Subcutaneous abdominal adipose tissue (tissue), 5 donors: ENCODE measurements around the gene MIA2.

Experiments
- H3K27ac ChIP-seq: one replicate; pipeline ENCODE4 v1.7.0; 2013; ENCODE audit warnings: low read depth, mild to moderate bottlenecking, inconsistent platforms, low read length, moderate library complexity
- H3K27me3 ChIP-seq, 5 donors: one replicate each; pipeline ENCODE4 v1.7.0; 2013; ENCODE audit warnings: low read length in 5 of 5, inconsistent platforms in 1 of 5; ENCODE audit not compliant: control insufficient read depth in 5 of 5, insufficient read depth in 4 of 5
- H3K36me3 ChIP-seq, 5 donors: one replicate each; pipeline ENCODE4 v1.7.0; 2013; ENCODE audit warnings: low read length in 5 of 5; ENCODE audit not compliant: control insufficient read depth in 5 of 5, insufficient read depth in 5 of 5
- H3K4me1 ChIP-seq, 5 donors: one replicate each; pipeline ENCODE4 v1.7.0; 2013; ENCODE audit warnings: low read length in 5 of 5, mild to moderate bottlenecking in 3 of 5, moderate library complexity in 1 of 5; ENCODE audit not compliant: control insufficient read depth in 5 of 5, insufficient read depth in 5 of 5
- H3K4me3 ChIP-seq, 5 donors: one replicate each; pipeline ENCODE4 v1.7.0; 2013; ENCODE audit warnings: low read length in 5 of 5, low read depth in 1 of 5
- H3K9ac ChIP-seq, 5 donors: one replicate each; pipeline ENCODE4 v1.7.0; 2013; ENCODE audit warnings: low read length in 5 of 5, mild to moderate bottlenecking in 4 of 5, moderate library complexity in 3 of 5
- H3K9me3 ChIP-seq, 5 donors: one replicate each; pipeline ENCODE4 v1.7.0; 2013; ENCODE audit warnings: low read length in 5 of 5; ENCODE audit not compliant: control insufficient read depth in 5 of 5
- donor health status: healthy.
- donor health status: healthy.
- donor health status: healthy.
- donor health status: healthy.
- donor health status: healthy.

Gene MIA2

DNA sequence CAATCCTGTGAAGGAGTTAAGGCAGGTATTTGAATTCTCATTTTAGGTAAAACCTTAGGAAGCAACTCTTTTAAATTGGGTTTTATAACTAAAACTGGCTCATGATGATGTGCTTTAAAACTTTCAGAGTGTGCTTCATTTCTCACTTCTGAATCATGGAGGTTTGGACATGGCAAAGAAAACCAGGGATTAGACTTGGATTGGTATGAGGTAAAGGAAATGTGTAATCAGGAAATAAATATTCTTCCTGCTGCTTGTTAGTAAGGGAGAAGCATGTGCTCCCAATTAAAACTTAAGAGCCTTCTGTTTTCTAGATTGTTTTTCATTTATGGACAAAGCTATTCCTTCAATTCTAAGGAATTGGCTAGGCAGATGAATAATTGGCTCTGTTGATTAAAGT lies 141.1 kb downstream of the MIA2 start:
- H3K27ac ChIP-seq = no peak overlapping the region

DNA sequence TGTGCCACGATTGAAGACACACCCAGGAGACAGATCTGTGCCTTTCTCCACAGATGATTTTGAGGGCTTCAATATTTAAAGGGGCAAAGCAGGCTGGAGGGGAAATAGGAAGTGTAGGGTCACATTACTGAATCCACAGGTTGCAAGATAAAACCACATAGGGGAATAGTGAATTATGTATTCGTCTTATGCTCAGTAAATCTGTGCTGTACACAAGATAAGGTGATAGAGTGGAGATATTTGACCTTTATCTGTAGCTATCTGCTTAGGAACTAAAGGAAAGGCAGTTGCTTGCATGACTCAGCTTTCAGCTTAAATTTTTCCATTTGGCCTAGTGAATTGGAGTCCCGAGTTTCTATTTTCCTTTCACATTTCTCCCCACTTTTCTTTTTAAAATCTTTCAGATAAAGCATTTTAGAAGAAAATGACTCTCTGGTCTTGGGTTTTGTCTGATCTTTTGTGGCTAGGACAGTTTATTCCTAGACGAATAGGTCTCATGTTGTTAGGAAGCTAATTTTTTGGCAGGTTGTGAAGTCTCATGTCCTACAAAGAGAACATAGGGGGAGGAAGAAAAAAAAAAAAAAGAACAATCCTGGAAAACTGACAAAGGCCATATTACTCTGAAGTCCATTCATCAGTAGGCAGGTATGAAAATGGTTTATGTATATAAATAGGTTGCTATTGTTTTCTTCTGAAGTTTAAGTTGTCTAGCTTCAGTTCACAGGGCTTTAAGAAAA lies 143.1 kb downstream of the MIA2 start:
- no peaks in the 10 kb centered on the region for H3K27me3 ChIP-seq
- H3K9me3 ChIP-seq = no peaks in the 10 kb centered on the region
- H3K27ac ChIP-seq = peak overlapping the region; percentile 83
- peaks cover 0 to 23% (median 7%) of the 10 kb centered on the region in 5 donors for H3K4me1 ChIP-seq
- H3K9ac ChIP-seq = peak overlapping the region in 3 of 5 donors; percentile 0 to 53 (median 7)
- no peak overlapping the region for H3K4me3 ChIP-seq
- no peaks in the 10 kb centered on the region for H3K36me3 ChIP-seq

More for the DNA sequence above, 141.1 kb downstream of the MIA2 start:
- Histone ChIP-seq H3K4me3 (no peak overlapping the region), H3K4me1 (peaks cover 0 to 23% (median 7%) of the 10 kb centered on the region in 5 donors), H3K27me3 (no peaks in the 10 kb centered on the region), H3K9ac (no peak overlapping the region), H3K36me3 (peaks cover 0 to 9% (median 6%) of the 10 kb centered on the region in 5 donors), H3K9me3 (no peaks in the 10 kb centered on the region)

DNA sequence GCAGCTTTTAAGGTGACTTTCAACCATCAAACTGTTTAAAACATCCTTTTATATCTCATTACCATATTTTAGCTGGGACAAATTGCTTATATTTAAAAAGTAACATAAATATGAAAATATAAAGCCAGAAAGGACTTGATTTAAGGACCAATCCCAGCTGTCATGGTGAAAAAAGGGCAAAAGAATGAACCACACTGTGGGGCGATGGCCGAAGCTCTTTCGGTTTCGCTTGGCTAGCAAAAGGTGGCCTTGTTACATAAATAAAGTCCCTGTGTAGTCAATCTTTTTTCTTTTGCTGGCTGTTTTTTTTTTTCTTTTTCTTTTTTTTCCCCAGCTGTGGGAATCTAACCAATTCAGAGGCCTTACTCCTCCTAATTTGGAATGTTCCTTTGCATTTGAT lies 147.7 kb downstream of the MIA2 start:
- H3K9ac ChIP-seq = no peak overlapping the region
- peaks cover 0 to 2% (median 0%) of the 10 kb centered on the region in 5 donors for H3K36me3 ChIP-seq
- peaks cover 0 to 23% (median 6%) of the 10 kb centered on the region in 5 donors for H3K4me1 ChIP-seq
- no peak overlapping the region for H3K4me3 ChIP-seq
- no peaks in the 10 kb centered on the region for H3K9me3 ChIP-seq
- no peaks in the 10 kb centered on the region for H3K27me3 ChIP-seq
- H3K27ac ChIP-seq = no peak overlapping the region

DNA sequence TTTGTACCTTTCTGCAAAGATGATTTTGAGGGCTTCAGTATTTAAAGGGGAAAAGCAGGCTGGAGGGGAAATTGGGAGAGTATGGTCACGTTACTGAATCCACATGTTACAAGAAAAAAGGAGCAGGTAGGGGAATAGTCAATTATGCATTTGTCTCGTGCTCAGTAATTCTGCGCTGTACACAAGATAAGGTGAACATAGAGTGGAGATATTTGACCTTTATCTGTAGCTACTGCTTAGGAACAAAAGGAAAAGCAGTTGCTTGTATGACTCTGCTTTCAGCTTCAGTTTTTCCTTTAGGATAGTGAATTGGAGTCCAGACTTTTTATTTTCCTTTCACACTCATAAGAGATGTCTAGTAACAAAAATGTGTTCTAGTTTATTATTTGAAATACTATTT lies 148.7 kb downstream of the MIA2 start:
- no peak overlapping the region for H3K9ac ChIP-seq
- peaks cover 0 to 2% (median 0%) of the 10 kb centered on the region in 5 donors for H3K36me3 ChIP-seq
- H3K4me1 ChIP-seq = peaks cover 0 to 12% (median 0%) of the 10 kb centered on the region in 5 donors
- no peak overlapping the region for H3K4me3 ChIP-seq
- no peaks in the 10 kb centered on the region for H3K9me3 ChIP-seq
- no peak overlapping the region for H3K27ac ChIP-seq
- H3K27me3 ChIP-seq = no peaks in the 10 kb centered on the region

DNA sequence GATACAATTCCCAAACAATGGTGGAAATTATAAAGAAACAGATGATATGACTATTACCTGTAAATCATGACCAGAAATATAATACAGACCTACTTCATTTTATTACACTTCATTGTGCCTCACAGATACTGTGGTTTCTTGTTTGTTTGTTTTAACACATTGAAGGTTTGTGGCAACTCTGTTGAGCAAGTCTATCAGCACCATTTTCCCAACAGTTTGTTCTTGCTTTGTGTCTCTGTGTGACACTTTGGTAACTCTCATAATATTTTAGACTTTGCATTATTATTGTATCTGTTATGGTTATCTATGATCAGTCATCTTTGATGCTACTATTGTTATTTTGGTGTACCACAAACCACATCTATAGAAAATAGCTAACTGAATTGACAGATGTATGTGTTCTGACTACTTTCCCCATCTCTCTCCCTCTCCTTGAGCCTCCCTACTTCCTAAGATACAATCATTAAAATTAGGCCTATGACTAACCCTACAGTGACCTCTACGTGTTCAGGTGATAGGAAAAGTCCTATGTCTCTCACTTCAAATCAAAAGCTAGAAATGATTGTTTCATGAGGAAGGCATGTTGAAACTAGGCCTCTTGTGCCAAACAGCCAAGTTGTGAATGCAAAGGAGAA lies 149.4 kb downstream of the MIA2 start:
- Histone ChIP-seq H3K27ac (no peak overlapping the region), H3K36me3 (peaks cover 0 to 2% (median 0%) of the 10 kb centered on the region in 5 donors), H3K4me1 (peaks cover 0 to 6% (median 0%) of the 10 kb centered on the region in 5 donors), H3K9me3 (no peaks in the 10 kb centered on the region), H3K4me3 (no peak overlapping the region), H3K9ac (no peak overlapping the region), H3K27me3 (no peaks in the 10 kb centered on the region)

DNA sequence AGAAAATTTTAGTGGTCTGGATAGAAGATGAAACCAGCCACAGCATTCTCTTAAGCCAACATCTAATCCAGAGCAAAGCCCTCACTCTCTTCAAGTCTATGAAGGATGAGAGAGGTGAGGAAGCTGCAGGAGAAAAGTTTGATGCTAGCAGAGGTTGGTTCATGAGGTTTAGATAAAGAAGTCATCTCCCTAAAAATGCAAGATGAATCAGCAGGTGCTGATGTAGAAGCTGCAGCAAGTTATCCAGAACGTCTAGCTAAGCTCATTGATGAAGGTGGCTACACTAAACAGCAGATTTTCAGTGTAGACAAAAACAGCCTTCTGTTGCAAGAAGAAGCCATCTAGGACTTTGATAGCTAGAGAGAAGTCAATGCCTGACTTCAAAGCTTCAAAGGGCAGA lies 150.0 kb downstream of the MIA2 start:
- Histone ChIP-seq H3K27me3 (no peaks in the 10 kb centered on the region), H3K9ac (no peak overlapping the region), H3K27ac (no peak overlapping the region), H3K4me1 (peaks cover 0 to 6% (median 0%) of the 10 kb centered on the region in 5 donors), H3K9me3 (no peaks in the 10 kb centered on the region), H3K36me3 (peaks cover 0 to 2% (median 0%) of the 10 kb centered on the region in 5 donors), H3K4me3 (no peak overlapping the region)

DNA sequence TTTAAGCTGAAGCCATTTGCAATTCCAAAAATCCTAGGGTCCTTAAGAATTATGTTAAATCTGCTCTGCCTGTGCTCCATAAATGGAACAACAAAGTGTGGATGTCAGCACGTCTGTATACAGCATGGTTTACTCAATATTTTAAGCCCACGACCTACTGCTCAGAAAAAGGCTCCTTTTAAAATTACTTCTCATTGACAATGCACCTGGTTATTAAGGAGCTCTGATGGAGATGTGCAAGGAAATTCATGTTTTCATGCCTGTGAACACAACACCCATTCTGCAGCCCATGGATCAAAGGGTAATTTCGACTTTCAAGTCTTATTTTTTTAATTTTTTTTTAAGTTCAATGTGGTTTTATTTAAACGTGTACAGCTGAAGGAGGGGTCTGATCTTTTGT lies 150.5 kb downstream of the MIA2 start:
- Histone ChIP-seq H3K36me3 (peaks cover 0 to 2% (median 0%) of the 10 kb centered on the region in 5 donors), H3K4me3 (no peak overlapping the region), H3K27me3 (no peaks in the 10 kb centered on the region), H3K9me3 (no peaks in the 10 kb centered on the region), H3K27ac (no peak overlapping the region), H3K9ac (no peak overlapping the region), H3K4me1 (peaks cover 0 to 4% (median 0%) of the 10 kb centered on the region in 5 donors)

DNA sequence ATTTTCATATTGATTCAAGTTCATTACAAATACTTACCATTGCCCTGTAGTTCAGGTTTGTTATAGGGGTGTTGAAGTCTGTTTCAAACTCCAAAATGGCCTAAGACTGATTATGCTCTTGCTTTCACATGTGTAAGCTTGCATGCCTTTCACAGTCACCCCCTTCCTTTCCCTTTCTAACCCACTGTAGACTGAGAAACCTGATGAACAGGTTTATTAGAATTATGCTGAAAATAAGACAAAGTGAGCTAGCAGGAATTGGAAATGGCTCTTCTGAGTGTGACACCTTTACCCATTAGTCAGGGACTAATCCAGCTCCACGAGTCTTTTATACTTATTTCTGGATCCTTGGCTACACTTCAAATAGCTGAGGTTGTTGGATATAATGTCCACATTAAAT lies 159.6 kb downstream of the MIA2 start:
- Histone ChIP-seq H3K4me1 (no peaks in the 10 kb centered on the region), H3K27ac (no peak overlapping the region), H3K9me3 (no peaks in the 10 kb centered on the region), H3K9ac (no peak overlapping the region), H3K36me3 (peaks cover 6 to 31% (median 19%) of the 10 kb centered on the region in 5 donors), H3K27me3 (no peaks in the 10 kb centered on the region), H3K4me3 (no peak overlapping the region)

DNA sequence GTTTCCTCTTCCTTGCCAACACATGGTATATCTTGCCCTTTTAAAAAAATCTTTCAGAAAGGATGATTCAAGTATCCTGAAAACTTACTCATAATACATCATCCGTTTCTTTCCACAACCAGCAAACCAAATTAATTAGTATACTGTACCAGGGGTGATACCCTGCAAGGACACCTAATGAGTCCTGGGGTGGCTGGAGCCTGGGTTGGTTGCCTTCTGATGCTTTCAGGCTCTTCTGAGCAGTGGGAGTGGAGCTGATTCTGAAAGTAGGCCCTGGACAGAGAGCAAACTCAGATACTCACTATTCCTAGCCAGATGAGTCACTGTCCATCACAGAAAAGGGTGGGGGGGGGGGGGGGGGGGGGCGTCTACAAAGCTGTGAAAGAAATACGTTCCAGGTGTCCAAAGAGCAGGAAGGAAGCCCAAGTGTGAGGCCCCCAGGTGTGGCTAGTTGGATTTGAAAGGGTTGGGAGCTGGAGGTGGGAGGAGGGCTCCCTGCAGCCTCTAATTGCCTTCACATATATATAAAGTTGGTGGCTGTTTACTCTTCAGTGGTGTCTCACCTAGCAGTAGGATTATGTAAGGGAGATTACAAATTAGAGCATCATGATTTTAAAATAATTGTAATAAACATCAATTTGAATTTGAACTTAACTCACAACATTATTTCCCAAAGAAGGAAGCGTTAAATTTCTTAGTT lies 162.0 kb downstream of the MIA2 start:
- Histone ChIP-seq H3K27me3 (no peaks in the 10 kb centered on the region), H3K9ac (no peak overlapping the region), H3K36me3 (peaks cover 22 to 46% (median 34%) of the 10 kb centered on the region in 5 donors), H3K27ac (no peak overlapping the region), H3K4me3 (no peak overlapping the region), H3K4me1 (no peaks in the 10 kb centered on the region), H3K9me3 (no peaks in the 10 kb centered on the region)

DNA sequence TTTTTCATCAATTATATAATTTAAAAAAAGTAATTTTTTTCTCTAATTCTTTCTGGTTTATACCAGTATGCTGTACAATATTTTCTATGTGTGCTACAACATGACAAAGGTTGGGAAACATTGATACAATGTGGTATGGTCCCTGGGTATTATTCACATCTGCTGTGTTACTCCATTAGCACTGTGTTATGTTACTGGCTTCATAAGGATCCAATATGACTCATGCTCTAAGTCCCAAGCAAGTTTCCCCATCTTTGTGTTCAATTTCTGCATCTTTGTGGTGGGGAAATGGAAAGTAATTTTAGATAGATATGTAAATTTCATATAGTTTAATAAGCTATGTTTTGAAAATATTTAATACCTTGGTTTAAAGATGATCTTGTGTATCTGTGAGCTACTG lies 162.7 kb downstream of the MIA2 start:
- Histone ChIP-seq H3K4me3 (no peak overlapping the region), H3K27me3 (no peaks in the 10 kb centered on the region), H3K9ac (no peak overlapping the region), H3K36me3 (peaks cover 30 to 53% (median 37%) of the 10 kb centered on the region in 5 donors), H3K9me3 (no peaks in the 10 kb centered on the region), H3K4me1 (no peaks in the 10 kb centered on the region), H3K27ac (no peak overlapping the region)
